HepG2 (cell line): Measurements from ENCODE around the gene PIGZ. TPM values are rescaled to one million over a fixed set of nuclear protein-coding genes. Genes with fewer than 3 reads are reported as not detected.

Experiments
- EED ChIP-seq: sonication (generic); formaldehyde crosslinking; IDR thresholded peaks from 2 replicates; pipeline ENCODE4 v1.5.0; 2020; ENCODE audit warnings: mild to moderate bottlenecking, missing genetic modification reagents
- ETV5 ChIP-seq: IDR thresholded peaks from 2 replicates; pipeline ENCODE4 v1.6.1; 2018; ENCODE audit warnings: missing biosample characterization, missing genetic modification reagents, inconsistent platforms, borderline replicate concordance
- FOXA1 ChIP-seq, 2 experiments: fragments of 450-650 bp in 1 of 2; sonication (generic) in 1 of 2; formaldehyde crosslinking in 1 of 2; IDR thresholded peaks; 2 replicates each; pipeline versions ENCODE4 v1.4.0 to v1.6.1; 2016 to 2020; ENCODE audit warnings: missing genetic modification reagents in 1 of 2
- FOXC1 ChIP-seq: sonication (generic); formaldehyde crosslinking; IDR thresholded peaks from 2 replicates; pipeline ENCODE4 v1.8.0; 2022; ENCODE audit warnings: mild to moderate bottlenecking, missing genetic modification reagents, borderline replicate concordance
- FOXO1 ChIP-seq: sonication (generic); formaldehyde crosslinking; IDR thresholded peaks from 2 replicates; pipeline ENCODE4 v1.4.0; 2020; ENCODE audit warnings: missing genetic modification reagents
- HES4 ChIP-seq: sonication (generic); formaldehyde crosslinking; IDR thresholded peaks from 2 replicates; pipeline ENCODE4 v1.9.0; 2021; ENCODE audit warnings: mild to moderate bottlenecking, missing genetic modification reagents, borderline replicate concordance
- HIC2 ChIP-seq: sonication (generic); formaldehyde crosslinking; IDR thresholded peaks from 2 replicates; pipeline ENCODE4 v1.9.0; 2022; ENCODE audit warnings: low read depth, missing genetic modification reagents
- HNF4G ChIP-seq, 2 experiments: sonication (generic) in 1 of 2; formaldehyde crosslinking in 1 of 2; IDR thresholded peaks; 2 replicates each; pipeline versions ENCODE4 v1.4.0 to v1.6.1; 2011 to 2020; ENCODE audit warnings: borderline replicate concordance in 2 of 2, low read depth in 2 of 2, mild to moderate bottlenecking in 2 of 2, low read length in 1 of 2, missing genetic modification reagents in 1 of 2, moderate library complexity in 1 of 2
- PITX1 ChIP-seq: sonication (generic); formaldehyde crosslinking; IDR thresholded peaks from 2 replicates; pipeline ENCODE4 v1.5.1; 2020; ENCODE audit warnings: mild to moderate bottlenecking, missing genetic modification reagents
- RBM22 ChIP-seq: fragments of 200-400 bp; formaldehyde crosslinking; optimal IDR thresholded peaks from 2 replicates; pipeline ENCODE3; 2017; ENCODE audit warnings: mild to moderate bottlenecking, low read length, moderate library complexity
- YEATS4 ChIP-seq: sonication (generic); formaldehyde crosslinking; IDR thresholded peaks from 2 replicates; pipeline ENCODE4 v1.4.0; 2020; ENCODE audit warnings: missing genetic modification reagents, borderline replicate concordance
- ZBTB38 ChIP-seq: sonication (generic); formaldehyde crosslinking; IDR thresholded peaks from 2 replicates; pipeline ENCODE4 v1.5.1; 2020; ENCODE audit warnings: mild to moderate bottlenecking, missing genetic modification reagents
- ZNF18 ChIP-seq: sonication (generic); formaldehyde crosslinking; IDR thresholded peaks from 2 replicates; pipeline ENCODE4 v1.8.0; 2022; ENCODE audit warnings: mild to moderate bottlenecking, missing genetic modification reagents; ENCODE audit not compliant: insufficient replicate concordance
- ZNF263 ChIP-seq: sonication (generic); formaldehyde crosslinking; IDR thresholded peaks from 2 replicates; pipeline ENCODE4 v1.4.0; 2020; ENCODE audit warnings: missing genetic modification reagents
- ZNF264 ChIP-seq: sonication (generic); formaldehyde crosslinking; IDR thresholded peaks from 2 replicates; pipeline ENCODE4 v1.4.0; 2020; ENCODE audit warnings: missing genetic modification reagents
- ZNF274 ChIP-seq: sonication (generic); formaldehyde crosslinking; IDR thresholded peaks from 2 replicates; pipeline ENCODE4 v1.5.1; 2020; ENCODE audit warnings: mild to moderate bottlenecking, missing genetic modification reagents
- ZNF296 ChIP-seq: sonication (generic); formaldehyde crosslinking; conservative IDR thresholded peaks from 2 replicates; pipeline ENCODE4 v1.5.0; 2020; ENCODE audit warnings: mild to moderate bottlenecking, missing genetic modification reagents
- ZNF326 ChIP-seq: sonication (generic); formaldehyde crosslinking; IDR thresholded peaks from 2 replicates; pipeline ENCODE4 v1.4.0; 2020; ENCODE audit warnings: missing genetic modification reagents, borderline replicate concordance
- ZNF513 ChIP-seq: sonication (generic); formaldehyde crosslinking; conservative IDR thresholded peaks from 2 replicates; pipeline ENCODE4 v1.5.0; 2020; ENCODE audit warnings: missing genetic modification reagents
- ZNF549 ChIP-seq: sonication (generic); formaldehyde crosslinking; IDR thresholded peaks from 2 replicates; pipeline ENCODE4 v1.5.0; 2020; ENCODE audit warnings: missing genetic modification reagents
- ZNF629 ChIP-seq: sonication (generic); formaldehyde crosslinking; conservative IDR thresholded peaks from 2 replicates; pipeline ENCODE4 v1.5.0; 2020; ENCODE audit warnings: missing genetic modification reagents
- ZNF780A ChIP-seq: sonication (generic); formaldehyde crosslinking; IDR thresholded peaks from 2 replicates; pipeline ENCODE4 v1.8.0; 2022; ENCODE audit warnings: mild to moderate bottlenecking, missing genetic modification reagents, moderate library complexity
- ZNF839 ChIP-seq: sonication (generic); formaldehyde crosslinking; IDR thresholded peaks from 2 replicates; pipeline ENCODE4 v1.4.0; 2020; ENCODE audit warnings: missing genetic modification reagents, mild to moderate bottlenecking, borderline replicate concordance
- ZSCAN21 ChIP-seq: sonication (generic); formaldehyde crosslinking; IDR thresholded peaks from 2 replicates; pipeline ENCODE4 v1.8.0; 2022; ENCODE audit warnings: mild to moderate bottlenecking, missing genetic modification reagents, moderate library complexity, borderline replicate concordance
- polyA plus RNA-seq, 8 experiments: library from polyadenylated mRNA; depleted of rRNA in 3 of 8; stranded (reverse) in 7 of 8; unstranded in 1 of 8; fragments of >200 nt; fragmentation: Illumina TruSeq in 4 of 8; extraction: Trizol in 4 of 8; gene quantifications; 2 replicates each; pipeline versions ENCODE4 v1.2.1 to v1.2.3, GENCODE V29; 2011 to 2016; ENCODE audit warnings: low read depth in 4 of 8, missing spikeins in 1 of 8, mixed read lengths in 1 of 8; ENCODE audit not compliant: insufficient read depth in 1 of 8
- total RNA-seq, 5 experiments: library from RNA; depleted of rRNA; stranded (reverse); fragments of >200 nt; fragmentation: Illumina TruSeq; extraction: Trizol; gene quantifications; 2 replicates each; pipeline ENCODE4 v1.2.3, GENCODE V29; 2016; ENCODE audit warnings: low read depth in 1 of 5

PIGZ gene
- total and polyA plus RNA-seq, 2 of the 13 experiments (the other 11 are each of a cell fraction or from before 2014, with no cell fraction given) = 4.7 to 60.5 TPM

- no peak for TF ChIP-seq EED (CRISPR knock-in tag)
- no peak for TF ChIP-seq ZNF18 (CRISPR knock-in tag)
- peak; percentile 52; the same call in 1 of the 2 replicates for TF ChIP-seq FOXO1
- peak; percentile 45; the same call in 1 of the 2 replicates for TF ChIP-seq ZSCAN21
- TF ChIP-seq ZNF264 (CRISPR knock-in tag) = peak; percentile 63; the same call in 1 of the 2 replicates
- TF ChIP-seq ETV5 (CRISPR knock-in tag) = 0 out of 2 replicates have a peak, but pooled peaks have one; percentile 19
- peak; percentile 49; the same call in 1 of the 2 replicates for TF ChIP-seq ZBTB38
- 0 out of 2 replicates have a peak, but pooled peaks have one; percentile 29 for TF ChIP-seq ZNF549 (CRISPR knock-in tag)
- TF ChIP-seq ZNF296 (CRISPR knock-in tag) = peak; percentile 66
- no peak for TF ChIP-seq RBM22
- TF ChIP-seq HIC2 (CRISPR knock-in tag) = peak; percentile 59; the same call in 1 of the 2 replicates
- TF ChIP-seq FOXA1 (IDR thresholded peaks at IDR 0.05) = no peak
- TF ChIP-seq FOXA1 (CRISPR knock-in tag; IDR thresholded peaks at IDR 0.05) = peak; percentile 82
- TF ChIP-seq HES4 (CRISPR knock-in tag) = 0 out of 2 replicates have a peak, but pooled peaks have one; percentile 36
- TF ChIP-seq ZNF263 (CRISPR knock-in tag) = 0 out of 2 replicates have a peak, but pooled peaks have one; percentile 23
- TF ChIP-seq PITX1 (CRISPR knock-in tag) = peak; percentile 64; the same call in 1 of the 2 replicates
- peak; percentile 46; the same call in 1 of the 2 replicates for TF ChIP-seq FOXC1 (CRISPR knock-in tag)
- no peak for TF ChIP-seq ZNF326
- peak; percentile 80; the same call in 1 of the 2 replicates for TF ChIP-seq HNF4G (IDR thresholded peaks at IDR 0.05; ENCODE audit: borderline replicate concordance, low read depth, low read length)
- peak; percentile 69; the same call in 1 of the 2 replicates for TF ChIP-seq HNF4G (CRISPR knock-in tag; IDR thresholded peaks at IDR 0.05; ENCODE audit: borderline replicate concordance, low read depth)
- peak; percentile 90 for TF ChIP-seq ZNF629 (CRISPR knock-in tag)
- TF ChIP-seq ZNF274 = peak; percentile 68; the same call in 1 of the 2 replicates
- TF ChIP-seq YEATS4 = peak; percentile 68; the same call in 1 of the 2 replicates
- peak; percentile 86; the same call in 1 of the 2 replicates for TF ChIP-seq ZNF780A
- TF ChIP-seq ZNF513 = no peak
- TF ChIP-seq ZNF839 (CRISPR knock-in tag) = no peak
Observed at GRCh38 chr3:196988241-196989029, 19.8 kb upstream of the PIGZ start (continued).
